Tibial nerve (tissue), 4 donors: Measurements from ENCODE around the gene NFATC3. TPM values are rescaled to one million over a fixed set of nuclear protein-coding genes. Genes with fewer than 3 reads are reported as not detected.

Source experiments
- DNase-seq, 2 donors: peaks; one replicate each; pipeline ENCODE4 v3.0.0-alpha.2; 2019; ENCODE audit warnings: low spot score in 2 of 2
- H3K27ac ChIP-seq, 4 donors: fragments of 200-600 bp; sonication (generic) in 3 of 4; one replicate each; pipeline ENCODE4 v1.5.1; 2017 to 2019; ENCODE audit warnings: mild to moderate bottlenecking in 1 of 4
- H3K27me3 ChIP-seq, 2 donors: fragments of 200-600 bp; sonication (generic) in 1 of 2; one replicate each; pipeline versions ENCODE4 v1.5.1 to v1.6.0; 2017 to 2019
- H3K36me3 ChIP-seq, 3 donors: fragments of 200-600 bp; sonication (generic); one replicate each; pipeline ENCODE4 v1.5.1; 2018 to 2019
- H3K4me1 ChIP-seq, 4 donors: fragments of 200-600 bp; sonication (generic) in 3 of 4; one replicate each; pipeline ENCODE4 v1.5.1; 2017 to 2019
- H3K4me3 ChIP-seq, 4 donors: fragments of 200-600 bp; sonication (generic) in 3 of 4; one replicate each; pipeline ENCODE4 v1.5.1; 2017 to 2019; ENCODE audit warnings: mild to moderate bottlenecking in 1 of 4, moderate library complexity in 1 of 4
- H3K9me3 ChIP-seq, 4 donors: fragments of 200-600 bp; sonication (generic) in 3 of 4; one replicate each; pipeline ENCODE4 v1.5.1; 2017 to 2019
- EP300 ChIP-seq, 2 donors: sonication (generic); formaldehyde crosslinking; IDR thresholded peaks; one replicate each; pipeline ENCODE4 v1.6.1; 2017; ENCODE audit warnings: antibody characterized with exemption in 2 of 2, mild to moderate bottlenecking in 1 of 2
- POLR2A ChIP-seq, 2 donors: fragments of 450-650 bp; IDR thresholded peaks; one replicate each; pipeline ENCODE4 v1.6.1; 2017; ENCODE audit warnings: antibody characterized with exemption in 2 of 2, mild to moderate bottlenecking in 2 of 2, moderate library complexity in 2 of 2
- WGBS, 2 donors: methylation state at CpG; one replicate each; pipeline ENCODE4 v1.1.5; 2018; 5-methylcytosine and 5-hydroxymethylcytosine counted together
- total RNA-seq, 4 donors: library from RNA; depleted of rRNA; stranded (reverse); fragments of >200 nt; gene quantifications; one replicate each; pipeline ENCODE4 v1.1.0, GENCODE V29; 2016
- TF ChIP-seq, protein P1 (sequence below), 5 experiments: fragments of 200-600 bp in 3 of 5; fragments of 450-650 bp in 2 of 5; sonication (generic) in 3 of 5; IDR thresholded peaks; one replicate each; pipeline ENCODE4 v1.5.1; 2016 to 2019; ENCODE audit warnings: antibody characterized with exemption in 5 of 5, mild to moderate bottlenecking in 3 of 5, moderate library complexity in 2 of 5

Gene NFATC3
- total RNA-seq, 4 donors from 2014 or later = 81.4 to 105 (median 97.1) TPM

DNA sequence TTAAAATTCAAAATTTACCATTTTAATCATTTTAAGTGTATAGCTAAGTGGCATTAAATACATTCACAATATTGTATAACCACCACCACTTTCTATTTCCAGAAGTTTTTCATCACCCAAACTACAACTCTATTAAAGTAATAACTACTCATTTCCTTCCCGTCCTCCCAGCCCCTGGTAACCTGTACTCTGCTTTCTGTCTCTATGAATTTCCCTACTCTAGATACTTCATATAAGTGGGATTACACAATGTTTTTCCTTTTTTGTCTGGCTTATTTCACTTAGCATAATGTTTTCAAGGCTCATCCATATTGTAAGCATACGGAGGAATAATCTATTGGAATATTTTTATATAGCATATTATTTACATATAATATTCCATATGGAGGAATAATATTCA is 121.1 kb downstream of the NFATC3 start:
- DNase-seq = no peak
- Histone ChIP-seq H3K36me3 (peaks cover 0 to 14% (median 0%) of the 10 kb centered on the region in 3 donors), H3K4me1 (no peaks in the 10 kb centered on the region), H3K27ac (no peak overlapping the region), H3K9me3 (no peaks in the 10 kb centered on the region), H3K4me3 (no peak overlapping the region), H3K27me3 (no peaks in the 10 kb centered on the region)
- WGBS, 2 donors = 84 to 90% methylated on average over 2 of the region's 2 CpGs
- TF ChIP-seq POLR2A (IDR thresholded peaks at IDR 0.05) (no peak), EP300 (IDR thresholded peaks at IDR 0.05) (no peak)
- TF ChIP-seq, protein P1, sequence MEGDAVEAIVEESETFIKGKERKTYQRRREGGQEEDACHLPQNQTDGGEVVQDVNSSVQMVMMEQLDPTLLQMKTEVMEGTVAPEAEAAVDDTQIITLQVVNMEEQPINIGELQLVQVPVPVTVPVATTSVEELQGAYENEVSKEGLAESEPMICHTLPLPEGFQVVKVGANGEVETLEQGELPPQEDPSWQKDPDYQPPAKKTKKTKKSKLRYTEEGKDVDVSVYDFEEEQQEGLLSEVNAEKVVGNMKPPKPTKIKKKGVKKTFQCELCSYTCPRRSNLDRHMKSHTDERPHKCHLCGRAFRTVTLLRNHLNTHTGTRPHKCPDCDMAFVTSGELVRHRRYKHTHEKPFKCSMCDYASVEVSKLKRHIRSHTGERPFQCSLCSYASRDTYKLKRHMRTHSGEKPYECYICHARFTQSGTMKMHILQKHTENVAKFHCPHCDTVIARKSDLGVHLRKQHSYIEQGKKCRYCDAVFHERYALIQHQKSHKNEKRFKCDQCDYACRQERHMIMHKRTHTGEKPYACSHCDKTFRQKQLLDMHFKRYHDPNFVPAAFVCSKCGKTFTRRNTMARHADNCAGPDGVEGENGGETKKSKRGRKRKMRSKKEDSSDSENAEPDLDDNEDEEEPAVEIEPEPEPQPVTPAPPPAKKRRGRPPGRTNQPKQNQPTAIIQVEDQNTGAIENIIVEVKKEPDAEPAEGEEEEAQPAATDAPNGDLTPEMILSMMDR (IDR thresholded peaks at IDR 0.05) = no peak

DNA sequence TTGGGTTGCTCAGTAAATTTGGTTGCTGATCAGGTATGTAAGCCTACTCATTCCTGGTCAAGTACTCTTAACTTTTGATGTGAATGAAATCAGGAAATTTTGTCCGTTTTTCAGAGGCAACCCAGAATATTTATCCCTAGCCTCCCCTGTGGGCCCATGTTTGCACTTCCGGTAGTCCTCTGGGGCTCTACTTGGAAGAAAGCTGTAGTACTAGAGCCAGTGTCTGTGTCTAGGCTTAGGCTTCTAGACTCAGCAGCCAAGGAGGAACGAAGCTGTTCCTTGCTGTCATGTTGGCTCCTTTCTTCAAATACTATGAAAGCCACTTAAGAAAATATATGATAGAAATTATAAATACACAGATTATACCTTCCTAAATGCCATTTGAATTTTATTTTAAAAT is 129.6 kb downstream of the NFATC3 start:
- Histone ChIP-seq H3K27ac (no peak overlapping the region), H3K27me3 (no peaks in the 10 kb centered on the region), H3K4me3 (no peak overlapping the region), H3K4me1 (peaks cover 0 to 20% (median 0%) of the 10 kb centered on the region in 4 donors), H3K9me3 (no peaks in the 10 kb centered on the region), H3K36me3 (peaks cover 0 to 5% (median 0%) of the 10 kb centered on the region in 3 donors)
- 66 to 70% methylated on average over 3 of the region's 3 CpGs for WGBS, 2 donors
- DNase-seq = no peak
- TF ChIP-seq EP300 (IDR thresholded peaks at IDR 0.05) (no peak), POLR2A (IDR thresholded peaks at IDR 0.05) (no peak)
- TF ChIP-seq, protein P1 (IDR thresholded peaks at IDR 0.05) = no peak

DNA sequence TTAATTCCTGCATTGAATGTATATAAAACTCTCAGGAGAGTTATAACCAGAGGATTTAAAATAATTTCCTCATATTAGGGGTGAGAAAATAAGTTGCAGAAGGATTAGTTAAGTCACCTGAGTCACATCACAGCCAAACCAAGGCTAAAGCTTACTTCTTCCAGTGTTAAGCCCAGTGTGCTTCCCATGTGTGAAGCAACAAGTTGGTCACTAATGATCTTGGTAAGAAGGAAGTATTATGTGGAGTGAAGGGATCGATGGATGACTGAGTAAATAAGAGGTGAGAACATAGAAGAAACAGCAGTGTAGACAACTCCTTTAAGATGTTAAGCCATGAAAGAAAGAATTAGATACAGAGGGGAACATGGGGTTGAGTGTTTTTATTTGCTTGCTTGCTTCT is 130.1 kb downstream of the NFATC3 start:
- DNase-seq = no peak
- TF ChIP-seq, protein P1 (IDR thresholded peaks at IDR 0.05) = no peak
- no peak for TF ChIP-seq POLR2A (IDR thresholded peaks at IDR 0.05)
- no peak for TF ChIP-seq EP300 (IDR thresholded peaks at IDR 0.05)
- H3K4me1 ChIP-seq = peaks cover 0 to 20% (median 0%) of the 10 kb centered on the region in 4 donors
- no peaks in the 10 kb centered on the region for H3K27me3 ChIP-seq
- no peaks in the 10 kb centered on the region for H3K9me3 ChIP-seq
- H3K36me3 ChIP-seq = peaks cover 0 to 5% (median 0%) of the 10 kb centered on the region in 3 donors
- H3K27ac ChIP-seq = no peak overlapping the region
- 85 to 100% methylated on average over 1 of the region's 1 CpG for WGBS, 2 donors
- no peak overlapping the region for H3K4me3 ChIP-seq

DNA sequence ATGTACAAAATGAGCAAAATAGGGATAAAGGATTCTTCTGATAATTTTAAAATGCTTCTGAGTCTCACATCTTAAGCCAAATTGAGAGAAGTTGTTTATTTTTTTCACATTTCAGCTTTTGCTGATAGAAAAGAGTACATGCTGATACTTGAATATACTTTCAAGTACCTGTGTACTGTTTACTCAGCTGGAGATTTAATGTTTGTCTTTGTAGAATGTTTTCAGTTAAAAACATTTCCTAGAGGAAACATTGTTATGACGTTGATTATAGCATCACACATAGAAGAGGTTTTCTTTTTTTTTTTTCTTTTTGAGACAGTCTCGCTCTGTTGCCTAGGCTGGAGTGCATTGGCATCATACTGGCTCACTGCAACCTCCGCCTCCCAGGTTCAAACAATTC is 131.1 kb downstream of the NFATC3 start:
- peaks cover 0 to 5% (median 0%) of the 10 kb centered on the region in 3 donors for H3K36me3 ChIP-seq
- H3K9me3 ChIP-seq = no peaks in the 10 kb centered on the region
- 77 to 83% methylated on average over 3 of the region's 3 CpGs for WGBS, 2 donors
- H3K27ac ChIP-seq = no peak overlapping the region
- no peaks in the 10 kb centered on the region for H3K27me3 ChIP-seq
- H3K4me1 ChIP-seq = peaks cover 0 to 25% (median 0%) of the 10 kb centered on the region in 4 donors
- no peak for DNase-seq
- no peak for TF ChIP-seq EP300 (IDR thresholded peaks at IDR 0.05)
- TF ChIP-seq, protein P1 (IDR thresholded peaks at IDR 0.05) = no peak
- TF ChIP-seq POLR2A (IDR thresholded peaks at IDR 0.05) = no peak
- H3K4me3 ChIP-seq = no peak overlapping the region

DNA sequence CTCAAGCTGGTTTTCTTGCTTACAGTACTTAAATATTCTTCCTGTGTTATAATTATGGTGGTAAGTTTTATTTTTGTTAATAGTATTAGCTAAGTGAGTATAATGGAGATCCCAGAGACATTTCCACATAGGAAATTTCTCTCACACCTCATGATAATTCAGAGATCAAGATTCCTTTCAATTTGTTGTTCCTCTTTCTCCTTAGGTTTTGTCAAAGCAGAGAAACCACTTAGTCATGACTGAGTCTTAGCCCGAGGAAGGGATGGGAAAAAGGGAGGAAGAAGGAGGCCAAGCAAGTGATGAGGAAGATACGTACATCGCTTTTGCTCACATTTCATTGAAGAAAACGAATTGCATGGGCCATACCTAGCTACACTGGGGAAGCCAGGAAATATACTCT is 132.3 kb downstream of the NFATC3 start:
- Histone ChIP-seq H3K4me1 (peaks cover 0 to 26% (median 0%) of the 10 kb centered on the region in 4 donors), H3K36me3 (peaks cover 0 to 5% (median 0%) of the 10 kb centered on the region in 3 donors), H3K27me3 (no peaks in the 10 kb centered on the region), H3K9me3 (no peaks in the 10 kb centered on the region), H3K4me3 (no peak overlapping the region), H3K27ac (no peak overlapping the region)
- TF ChIP-seq, protein P1 (IDR thresholded peaks at IDR 0.05) = no peak
- TF ChIP-seq EP300 (IDR thresholded peaks at IDR 0.05) (no peak), POLR2A (IDR thresholded peaks at IDR 0.05) (no peak)
- WGBS, 2 donors = 81 to 86% methylated on average over 4 of the region's 4 CpGs
- no peak for DNase-seq
